IMR-90 (cell line): ENCODE results near the gene RFC2. TPM values are rescaled to one million over a fixed set of nuclear protein-coding genes. Genes with fewer than 3 reads are reported as not detected.

ENCODE experiments used
- ATAC-seq: fragments of 200-7000 bp; cut with Tn5 transposase; 2 replicates; pipeline ENCODE4 v1.9.1; 2020; ENCODE audit warnings: low read depth, mild to moderate bottlenecking, moderate library complexity
- BruUV-seq: library from RNA; stranded (reverse); fragments of 400-500 nt; replicated peaks from 2 replicates; lab custom pipeline; 2021; lab: Mats Ljungman, UMichigan
- CTCF ChIA-PET: fragments of 300-600 bp; formaldehyde crosslinking; extraction: SDS; loops from one replicate; lab custom pipeline; 2021; ENCODE audit warnings: antibody characterized with exemption; lab: Yijun Ruan, JAX
- POLR2A ChIA-PET: fragments of 300-600 bp; sonication (Branson Sonifier 250); formaldehyde crosslinking; loops from one replicate; lab custom pipeline; 2022; ENCODE audit warnings: antibody characterized with exemption; ENCODE audit not compliant: unreplicated experiment; lab: Charles Lee
- DNase-seq: peaks from one replicate; pipeline ENCODE4 v3.0.0; 2013
- H2AFZ ChIP-seq: replicated peaks from 2 replicates; pipeline ENCODE3; 2013; ENCODE audit warnings: low read length, mild to moderate bottlenecking; ENCODE audit not compliant: poor library complexity
- H2AK5ac ChIP-seq: 2 replicates; pipeline ENCODE4 v1.6.1; 2013; ENCODE audit warnings: low read depth, low read length, inconsistent platforms
- H2AK9ac ChIP-seq: replicated peaks from 2 replicates; pipeline ENCODE3; 2013; ENCODE audit warnings: mild to moderate bottlenecking, low read depth, low read length, moderate library complexity; ENCODE audit not compliant: poor library complexity
- H2BK120ac ChIP-seq: 2 replicates; pipeline ENCODE4 v1.6.1; 2013; ENCODE audit warnings: low read depth, low read length, inconsistent platforms
- H2BK15ac ChIP-seq: 3 replicates; pipeline ENCODE4 v1.6.1; 2013; ENCODE audit warnings: low read depth, low read length, inconsistent platforms
- H2BK20ac ChIP-seq: 2 replicates; pipeline ENCODE4 v1.6.1; 2013; ENCODE audit warnings: low read depth, mild to moderate bottlenecking, inconsistent platforms, low read length, moderate library complexity
- H2BK5ac ChIP-seq: 2 replicates; pipeline ENCODE4 v1.6.1; 2013; ENCODE audit warnings: mild to moderate bottlenecking, low read depth, low read length, inconsistent platforms; ENCODE audit not compliant: poor library complexity, severe bottlenecking
- H3K14ac ChIP-seq: replicated peaks from 2 replicates; pipeline ENCODE4 v1.6.1; 2013; ENCODE audit warnings: low read depth, low read length, inconsistent platforms
- H3K18ac ChIP-seq: 2 replicates; pipeline ENCODE4 v1.6.1; 2013; ENCODE audit warnings: low read depth, low read length, control low read depth
- H3K23ac ChIP-seq: 2 replicates; pipeline ENCODE4 v1.6.1; 2013; ENCODE audit warnings: low read depth, low read length, inconsistent platforms
- H3K27ac ChIP-seq: 2 replicates; pipeline ENCODE4 v1.5.1; 2013; ENCODE audit warnings: mild to moderate bottlenecking, control low read depth, low read length; ENCODE audit not compliant: insufficient read depth
- H3K27me3 ChIP-seq: 2 replicates; pipeline ENCODE4 v1.6.1; 2013; ENCODE audit warnings: low read length; ENCODE audit not compliant: control insufficient read depth, insufficient read depth
- H3K36me3 ChIP-seq: 2 replicates; pipeline ENCODE4 v1.6.1; 2013; ENCODE audit warnings: low read length, mixed read lengths; ENCODE audit not compliant: control insufficient read depth, insufficient read depth
- H3K4ac ChIP-seq: 2 replicates; pipeline ENCODE4 v1.6.1; 2013; ENCODE audit warnings: low read depth, low read length, inconsistent platforms
- H3K4me1 ChIP-seq: 2 replicates; pipeline ENCODE4 v1.6.1; 2013; ENCODE audit warnings: low read length, mixed read lengths; ENCODE audit not compliant: control insufficient read depth, insufficient read depth
- H3K4me2 ChIP-seq: 2 replicates; pipeline ENCODE4 v1.6.1; 2013; ENCODE audit warnings: low read depth, mild to moderate bottlenecking, control low read depth, low read length, moderate library complexity
- H3K4me3 ChIP-seq: 2 replicates; pipeline ENCODE4 v1.5.1; 2013; ENCODE audit warnings: low read depth, mild to moderate bottlenecking, control low read depth, low read length, moderate library complexity; ENCODE audit not compliant: insufficient read depth
- H3K56ac ChIP-seq: 2 replicates; pipeline ENCODE4 v1.6.1; 2013; ENCODE audit warnings: low read length, inconsistent platforms; ENCODE audit not compliant: insufficient read depth; ENCODE audit errors: extremely low read depth
- H3K79me1 ChIP-seq, 2 experiments: 2 replicates each; pipeline ENCODE4 v1.6.1; 2013; ENCODE audit warnings: low read length in 2 of 2, inconsistent platforms in 1 of 2, low read depth in 1 of 2
- H3K9ac ChIP-seq: 2 replicates; pipeline ENCODE4 v1.6.1; 2013; ENCODE audit warnings: low read depth, low read length, control low read depth
- H3K9me1 ChIP-seq: 2 replicates; pipeline ENCODE4 v1.6.1; 2013; ENCODE audit warnings: low read length, inconsistent platforms; ENCODE audit not compliant: insufficient read depth
- H3K9me3 ChIP-seq: 2 replicates; pipeline ENCODE4 v1.6.1; 2013; ENCODE audit warnings: low read length; ENCODE audit not compliant: control insufficient read depth, insufficient read depth
- H4K20me1 ChIP-seq: 2 replicates; pipeline ENCODE4 v1.6.1; 2013; ENCODE audit warnings: low read length, inconsistent platforms; ENCODE audit not compliant: insufficient read depth
- H4K5ac ChIP-seq: 2 replicates; pipeline ENCODE4 v1.6.1; 2013; ENCODE audit warnings: mild to moderate bottlenecking, low read depth, low read length, control low read depth
- H4K8ac ChIP-seq, 2 experiments: 2 replicates each; pipeline ENCODE4 v1.6.1; 2013; ENCODE audit warnings: low read depth in 2 of 2, low read length in 2 of 2, control low read depth in 1 of 2, inconsistent platforms in 1 of 2
- H4K91ac ChIP-seq: 2 replicates; pipeline ENCODE4 v1.6.1; 2013; ENCODE audit warnings: low read depth, low read length, inconsistent platforms; ENCODE audit not compliant: insufficient read depth
- FOS ChIP-seq: fragments of 150-350 bp; IDR thresholded peaks from 2 replicates; pipeline ENCODE4 v1.6.1; 2016; ENCODE audit warnings: low read depth, low read length
- MAFK ChIP-seq: IDR thresholded peaks from 2 replicates; pipeline ENCODE4 v1.6.1; 2012; ENCODE audit warnings: low read depth, low read length, improper control_type of control experiment
- MAZ ChIP-seq: IDR thresholded peaks from 2 replicates; pipeline ENCODE4 v1.6.1; 2012; ENCODE audit warnings: low read depth, mild to moderate bottlenecking, low read length, improper control_type of control experiment, moderate library complexity, borderline replicate concordance
- NFE2L2 ChIP-seq: fragments of 150-350 bp; IDR thresholded peaks from 2 replicates; pipeline ENCODE4 v1.6.1; 2016; ENCODE audit warnings: low read depth, mild to moderate bottlenecking, low read length
- POLR2A ChIP-seq: IDR thresholded peaks from 2 replicates; pipeline ENCODE4 v1.6.1; 2012; ENCODE audit warnings: mild to moderate bottlenecking, low read depth, low read length
- SMC3 ChIP-seq: fragments of 150-350 bp; IDR thresholded peaks from 2 replicates; pipeline ENCODE4 v1.6.1; 2016; ENCODE audit warnings: low read depth, mild to moderate bottlenecking, antibody characterized with exemption, low read length, moderate library complexity
- WGBS, 2 experiments: methylation state at CpG; one replicate each; pipeline versions ENCODE4 v1.1.5 to v1.1.7; 2013; ENCODE audit warnings: missing lambda C conversion rate in 2 of 2; ENCODE audit not compliant: insufficient read length in 1 of 2; ENCODE audit errors: extremely low coverage in 2 of 2; 5-methylcytosine and 5-hydroxymethylcytosine counted together
- dilution Hi-C: fragments of 300-500 bp; cut with HindIII; formaldehyde crosslinking; loops from one replicate; pipeline ENCODE4 v1.14.3; 2018; ENCODE audit warnings: low sequenced_read_pairs; ENCODE audit not compliant: unreplicated experiment
- in situ Hi-C: fragments of 300-500 bp; cut with MboI; formaldehyde crosslinking; loops from 3 replicates; pipeline ENCODE4 v1.14.3; 2019; ENCODE audit warnings: low sequenced_read_pairs, inconsistent platforms, mixed read lengths
- intact Hi-C: fragments of 100-400 bp; cut with micrococcal nuclease; formaldehyde crosslinking; loops from 2 replicates; pipeline ENCODE4 v1.10.0; 2022
- polyA plus RNA-seq, 3 experiments: library from polyadenylated mRNA; depleted of rRNA; stranded (reverse); fragments of >200 nt; gene quantifications; 2 replicates each; pipeline ENCODE4 v1.2.3, GENCODE V29; 2012; ENCODE audit warnings: low replicate concordance in 1 of 3
- total RNA-seq: library from RNA; depleted of rRNA; stranded (reverse); fragments of >200 nt; gene quantifications from 2 replicates; pipeline ENCODE4 v1.2.3, GENCODE V29; 2012
- TF ChIP-seq, protein P1 (sequence below): conservative IDR thresholded peaks from 2 replicates; pipeline ENCODE4 v1.5.1; 2012; ENCODE audit warnings: mild to moderate bottlenecking, low read depth, low read length, improper control_type of control experiment

Gene RFC2
- total and polyA plus RNA-seq, 2 of the 4 experiments (the other 2 are of a cell fraction), result 25.2 to 37.8 TPM

- no peak overlapping the region for H3K4ac ChIP-seq
- ATAC-seq, result no peak
- no peaks in the 10 kb centered on the region for H3K9me3 ChIP-seq
- no peak overlapping the region for H3K18ac ChIP-seq
- BruUV-seq, result no TSS peak
- intact Hi-C loops, result loop anchor here (2.0 to 5.0 kb wide), 2 partner anchors 85 to 355 kb away; no protein-coding TSS in a partner anchor
- H3K23ac ChIP-seq, result no peak overlapping the region
- no peak for DNase-seq
- H3K27me3 ChIP-seq, result no peaks in the 10 kb centered on the region
- H3K9me1 ChIP-seq, result no peaks in the 10 kb centered on the region
- H3K9ac ChIP-seq, result no peak overlapping the region
- H3K4me3 ChIP-seq, result no peak overlapping the region
- no peak overlapping the region for H3K27ac ChIP-seq
- 0 out of 2 replicates have a peak, but pooled peaks cover 3% of the 10 kb centered on the region for H4K20me1 ChIP-seq
- H2BK120ac ChIP-seq, result no peak overlapping the region
- peak overlapping the region; percentile 88 for H2AK9ac ChIP-seq
- H2BK5ac ChIP-seq, result no peak overlapping the region
- H3K79me1 ChIP-seq, result no peaks in the 10 kb centered on the region
- WGBS, 2 experiments, result 100% methylated on average over 2 of the region's 11 CpGs; no CpG with 5 or more reads in 1 of the 2 experiments
- ChIA-PET CTCF (interaction anchor here (0.7 to 2.6 kb wide), 2 partner anchors 194 to 338 kb away, joined by 3 to 20 read pairs; no protein-coding TSS in a partner anchor), POLR2A (no interaction called here)
- H3K36me3 ChIP-seq, result no peaks in the 10 kb centered on the region
- H4K5ac ChIP-seq, result no peak overlapping the region
- no peak overlapping the region; the same call in 1 of the 2 replicates for H2BK20ac ChIP-seq
- H2AK5ac ChIP-seq, result 0 out of 2 replicates have a peak overlapping the region, but pooled peaks have one; percentile 15
- no peak overlapping the region for H4K8ac ChIP-seq
- no peak overlapping the region for H2AFZ ChIP-seq
- no peak for TF ChIP-seq MAFK
- TF ChIP-seq POLR2A, result no peak
- TF ChIP-seq SMC3, result no peak
- no peak for TF ChIP-seq FOS
- TF ChIP-seq, protein P1, sequence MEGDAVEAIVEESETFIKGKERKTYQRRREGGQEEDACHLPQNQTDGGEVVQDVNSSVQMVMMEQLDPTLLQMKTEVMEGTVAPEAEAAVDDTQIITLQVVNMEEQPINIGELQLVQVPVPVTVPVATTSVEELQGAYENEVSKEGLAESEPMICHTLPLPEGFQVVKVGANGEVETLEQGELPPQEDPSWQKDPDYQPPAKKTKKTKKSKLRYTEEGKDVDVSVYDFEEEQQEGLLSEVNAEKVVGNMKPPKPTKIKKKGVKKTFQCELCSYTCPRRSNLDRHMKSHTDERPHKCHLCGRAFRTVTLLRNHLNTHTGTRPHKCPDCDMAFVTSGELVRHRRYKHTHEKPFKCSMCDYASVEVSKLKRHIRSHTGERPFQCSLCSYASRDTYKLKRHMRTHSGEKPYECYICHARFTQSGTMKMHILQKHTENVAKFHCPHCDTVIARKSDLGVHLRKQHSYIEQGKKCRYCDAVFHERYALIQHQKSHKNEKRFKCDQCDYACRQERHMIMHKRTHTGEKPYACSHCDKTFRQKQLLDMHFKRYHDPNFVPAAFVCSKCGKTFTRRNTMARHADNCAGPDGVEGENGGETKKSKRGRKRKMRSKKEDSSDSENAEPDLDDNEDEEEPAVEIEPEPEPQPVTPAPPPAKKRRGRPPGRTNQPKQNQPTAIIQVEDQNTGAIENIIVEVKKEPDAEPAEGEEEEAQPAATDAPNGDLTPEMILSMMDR, result no peak
- no peak for TF ChIP-seq NFE2L2
- no peak for TF ChIP-seq MAZ
- no peak overlapping the region for H3K4me2 ChIP-seq
- in situ Hi-C loops, result loop anchor here (5.0 to 25.0 kb wide), 3 partner anchors 195 to 355 kb away; partner anchors contain the start of gene TMEM270
- no peak overlapping the region for H3K14ac ChIP-seq
- dilution Hi-C loops, result no loop called here
- no peak overlapping the region for H4K91ac ChIP-seq
- H3K4me1 ChIP-seq, result peaks cover 4% of the 10 kb centered on the region; the same call in 1 of the 2 replicates
- H3K56ac ChIP-seq, result no peak overlapping the region
- H2BK15ac ChIP-seq, result no peak overlapping the region
These were observed 46.6 kb downstream of the RFC2 start for GRCh38 chr7:74207586-74207985.
